ENCODE measurements around the gene FBXW10. TPM values are rescaled to one million over a fixed set of nuclear protein-coding genes. Genes with fewer than 3 reads are reported as not detected.
"Not testable (repeated sequence)": the region's sequence is repeated elsewhere in the genome, so short reads cannot be mapped to it uniquely, and the experiment has no call there.

The FBXW10 gene
- total RNA-seq, 2 experiments from 2014 or later, result 0.11 to 0.23 TPM

- H3K4me1 Mint-ChIP-seq; CTCF ChIA-PET; POLR2A ChIA-PET; H3K27me3 Mint-ChIP-seq; H3K4me3 Mint-ChIP-seq; H3K36me3 Mint-ChIP-seq (ENCODE audit: low read depth); intact Hi-C loops (cut with DNase I, micrococcal nuclease); H3K9me3 Mint-ChIP-seq (ENCODE audit: low read depth); DNase-seq; ATAC-seq; H3K27ac Mint-ChIP-seq: not testable (repeated sequence)
Observed at GRCh38 chr17:18757368-18758044, 13.7 kb downstream of the FBXW10 start.

GRCh38 chr17:18758344-18758743 is 14.5 kb downstream of the FBXW10 start:
- H3K36me3 Mint-ChIP-seq (ENCODE audit: low read depth); H3K9me3 Mint-ChIP-seq (ENCODE audit: low read depth); CTCF ChIA-PET; POLR2A ChIA-PET; H3K4me3 Mint-ChIP-seq; H3K4me1 Mint-ChIP-seq; H3K27me3 Mint-ChIP-seq; ATAC-seq; H3K27ac Mint-ChIP-seq; DNase-seq; intact Hi-C loops (cut with DNase I, micrococcal nuclease): not testable (repeated sequence)

GRCh38 chr17:18760221-18760620 is 16.4 kb downstream of the FBXW10 start:
- POLR2A ChIA-PET; CTCF ChIA-PET; H3K27me3 Mint-ChIP-seq; H3K4me3 Mint-ChIP-seq; H3K9me3 Mint-ChIP-seq (ENCODE audit: low read depth); H3K27ac Mint-ChIP-seq; H3K4me1 Mint-ChIP-seq; H3K36me3 Mint-ChIP-seq (ENCODE audit: low read depth); DNase-seq; ATAC-seq; intact Hi-C loops (cut with DNase I, micrococcal nuclease): not testable (repeated sequence)

- ATAC-seq, POLR2A ChIA-PET, CTCF ChIA-PET: not testable (repeated sequence)
Observed at GRCh38 chr17:18770572-18770971, 26.7 kb downstream of the FBXW10 start.

GRCh38 chr17:18771066-18771465 is 27.2 kb downstream of the FBXW10 start:
- intact Hi-C loops (cut with DNase I, micrococcal nuclease); ATAC-seq; DNase-seq; H3K4me1 Mint-ChIP-seq; POLR2A ChIA-PET; H3K27me3 Mint-ChIP-seq; H3K27ac Mint-ChIP-seq; H3K9me3 Mint-ChIP-seq (ENCODE audit: low read depth); CTCF ChIA-PET; H3K36me3 Mint-ChIP-seq (ENCODE audit: low read depth); H3K4me3 Mint-ChIP-seq: not testable (repeated sequence)

More at GRCh38 chr17:18770572-18770971, 26.7 kb downstream of the FBXW10 start:
- H3K4me1 Mint-ChIP-seq; H3K4me3 Mint-ChIP-seq; H3K9me3 Mint-ChIP-seq (ENCODE audit: low read depth); DNase-seq; H3K36me3 Mint-ChIP-seq (ENCODE audit: low read depth); H3K27me3 Mint-ChIP-seq; H3K27ac Mint-ChIP-seq; intact Hi-C loops (cut with DNase I, micrococcal nuclease): not testable (repeated sequence)

GRCh38 chr17:18772471-18772870 is 28.6 kb downstream of the FBXW10 start:
- Mint-ChIP-seq H3K9me3 (ENCODE audit: low read depth) (no peaks in the 10 kb centered on the region), H3K4me3 (no peak overlapping the region), H3K27me3 (peaks cover 2% of the 10 kb centered on the region), H3K4me1 (no peaks in the 10 kb centered on the region), H3K36me3 (ENCODE audit: low read depth) (no peaks in the 10 kb centered on the region), H3K27ac (no peak overlapping the region)
- ATAC-seq, result no peak
- ChIA-PET POLR2A (no interaction called here), CTCF (interaction anchor here (0.7 kb wide), 1 partner anchor 228 kb away, joined by 3 read pairs; no protein-coding TSS in a partner anchor)
- DNase-seq, result no peak
- intact Hi-C loops (cut with DNase I, micrococcal nuclease), result no loop called here

- Mint-ChIP-seq H3K4me3 (peak within 1 kb of the TSS; percentile 75), H3K27ac (peak within 1 kb of the TSS; percentile 88), H3K36me3 (ENCODE audit: low read depth) (peaks cover 10% of the 10 kb centered on the region), H3K4me1 (peaks cover 22% of the 10 kb centered on the region)
- H3K9me3 Mint-ChIP-seq (ENCODE audit: low read depth); H3K27me3 Mint-ChIP-seq; CTCF ChIA-PET; POLR2A ChIA-PET: not testable (repeated sequence)
- ATAC-seq (peak; percentile 99), DNase-seq (peak; percentile 99)
- intact Hi-C loops (cut with DNase I, micrococcal nuclease), result loop anchor here in 1 of 2 experiments (1.0 to 10.0 kb wide), 4 partner anchors 76 to 599 kb away; partner anchors contain the start of gene ALKBH5
Observed at GRCh38 chr17:18780991-18781718, 37.3 kb downstream of the FBXW10 start, which contains the start of gene TVP23B. Gene TVP23B (plus strand): TSS chr17:18781183. CDS start chr17:18781294, 111 bp downstream.

- POLR2A ChIA-PET; H3K9me3 Mint-ChIP-seq (ENCODE audit: low read depth); DNase-seq; H3K27me3 Mint-ChIP-seq; ATAC-seq; CTCF ChIA-PET: not testable (repeated sequence)
- peaks cover 22% of the 10 kb centered on the region for H3K4me1 Mint-ChIP-seq
- peak overlapping the region; percentile 88 for H3K27ac Mint-ChIP-seq
- intact Hi-C loops (cut with DNase I, micrococcal nuclease), result loop anchor here in 1 of 2 experiments (1.0 to 10.0 kb wide), 4 partner anchors 75 to 600 kb away; partner anchors contain the start of gene ALKBH5
- H3K36me3 Mint-ChIP-seq (ENCODE audit: low read depth), result peaks cover 10% of the 10 kb centered on the region
- H3K4me3 Mint-ChIP-seq, result peak overlapping the region; percentile 75
Observed at GRCh38 chr17:18781805-18782204, 38.0 kb downstream of the FBXW10 start.

- DNase-seq; H3K4me3 Mint-ChIP-seq; H3K27ac Mint-ChIP-seq; H3K9me3 Mint-ChIP-seq (ENCODE audit: low read depth); ATAC-seq; H3K27me3 Mint-ChIP-seq; POLR2A ChIA-PET: not testable (repeated sequence)
- intact Hi-C loops (cut with DNase I, micrococcal nuclease), result loop anchor here in 1 of 2 experiments (10.0 kb wide), 1 partner anchor 161 kb away; no protein-coding TSS in a partner anchor
- Mint-ChIP-seq H3K4me1 (peaks cover 26% of the 10 kb centered on the region), H3K36me3 (ENCODE audit: low read depth) (peaks cover 21% of the 10 kb centered on the region)
- CTCF ChIA-PET, result interaction anchor here (0.7 kb wide), 1 partner anchor 139 kb away, joined by 3 read pairs; no protein-coding TSS in a partner anchor
Observed at GRCh38 chr17:18785933-18786332, 42.1 kb downstream of the FBXW10 start.

- Mint-ChIP-seq H3K36me3 (ENCODE audit: low read depth) (peaks cover 23% of the 10 kb centered on the region), H3K4me1 (peaks cover 26% of the 10 kb centered on the region)
- CTCF ChIA-PET, result interaction anchor here (0.8 kb wide), 1 partner anchor 753 kb away, joined by 3 read pairs; no protein-coding TSS in a partner anchor
- intact Hi-C loops (cut with DNase I, micrococcal nuclease), result loop anchor here in 1 of 2 experiments (10.0 kb wide), 1 partner anchor 162 kb away; no protein-coding TSS in a partner anchor
- H3K9me3 Mint-ChIP-seq (ENCODE audit: low read depth); ATAC-seq; H3K27ac Mint-ChIP-seq; DNase-seq; POLR2A ChIA-PET; H3K4me3 Mint-ChIP-seq; H3K27me3 Mint-ChIP-seq: not testable (repeated sequence)
Observed at GRCh38 chr17:18786890-18787289, 43.0 kb downstream of the FBXW10 start.

- CTCF ChIA-PET; H3K4me3 Mint-ChIP-seq; H3K27me3 Mint-ChIP-seq; intact Hi-C loops (cut with DNase I, micrococcal nuclease); H3K9me3 Mint-ChIP-seq (ENCODE audit: low read depth); H3K27ac Mint-ChIP-seq; POLR2A ChIA-PET: not testable (repeated sequence)
- Mint-ChIP-seq H3K4me1 (peaks cover 13% of the 10 kb centered on the region), H3K36me3 (ENCODE audit: low read depth) (peaks cover 21% of the 10 kb centered on the region)
- peak; percentile 7 for DNase-seq
- peak; percentile 74 for ATAC-seq
Observed at GRCh38 chr17:18791402-18791801, 47.5 kb downstream of the FBXW10 start.

Measured in activated CD4-positive, alpha-beta T cell treated with anti-CD3 and anti-CD28 coated beads for 36 hours (primary cell).